ENCODE measurements around the gene PSORS1C1.

Gene PSORS1C1

GRCh38 chr6:31152781-31153180 lies 38.2 kb downstream of the PSORS1C1 start:
- no peak overlapping the region for H3K4me3 ChIP-seq (ENCODE audit: low read depth, low read length)
- in situ Hi-C loops (cut with HindIII; ENCODE audit: low sequenced_read_pairs): no loop called here
- DNase-seq (ENCODE audit: low read depth): no peak
- no peak for TF ChIP-seq CTCF (IDR thresholded peaks at IDR 0.05; ENCODE audit: low read depth, low read length, missing control alignments)

GRCh38 chr6:31154436-31154835 lies 39.8 kb downstream of the PSORS1C1 start:
- DNase-seq (ENCODE audit: low read depth): no peak
- TF ChIP-seq CTCF (IDR thresholded peaks at IDR 0.05; ENCODE audit: low read depth, low read length, missing control alignments): no peak
- in situ Hi-C loops (cut with HindIII; ENCODE audit: low sequenced_read_pairs): no loop called here
- H3K4me3 ChIP-seq (ENCODE audit: low read depth, low read length): no peak overlapping the region

DNA sequence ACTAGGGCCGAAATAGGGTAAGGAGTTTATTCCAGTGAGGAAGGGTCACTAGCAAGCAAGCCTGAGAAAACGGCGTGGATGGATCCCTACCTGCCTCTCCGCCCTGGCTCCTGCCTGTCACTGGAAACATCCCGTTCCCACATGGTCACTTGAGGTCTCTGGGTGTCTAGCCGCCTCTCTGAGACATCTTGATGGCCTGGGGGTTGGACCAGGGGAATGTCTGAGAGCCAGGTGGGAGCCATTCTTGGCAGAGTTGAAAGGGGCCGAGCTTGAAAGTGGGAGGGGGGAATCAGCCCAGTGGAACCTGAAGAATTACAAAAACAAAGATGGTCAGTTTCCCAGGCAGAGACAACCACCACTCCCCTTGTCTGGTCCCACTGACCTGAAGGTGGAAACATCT lies 42.0 kb downstream of the PSORS1C1 start:
- no peak overlapping the region for H3K4me3 ChIP-seq (ENCODE audit: low read depth, low read length)
- no peak for TF ChIP-seq CTCF (IDR thresholded peaks at IDR 0.05; ENCODE audit: low read depth, low read length, missing control alignments)
- no peak for DNase-seq (ENCODE audit: low read depth)
- in situ Hi-C loops (cut with HindIII; ENCODE audit: low sequenced_read_pairs): no loop called here

GRCh38 chr6:31157513-31158139 lies 43.0 kb downstream of the PSORS1C1 start, which contains the start of gene CCHCR1:
Gene CCHCR1 (minus strand): TSS chr6:31157802. CDS start chr6:31157600, 202 bp downstream.
- in situ Hi-C loops (cut with HindIII; ENCODE audit: low sequenced_read_pairs): no loop called here
- H3K4me3 ChIP-seq (ENCODE audit: low read depth, low read length): peak within 1 kb of the TSS; percentile 83
- no peak for TF ChIP-seq CTCF (IDR thresholded peaks at IDR 0.05; ENCODE audit: low read depth, low read length, missing control alignments)
- DNase-seq (ENCODE audit: low read depth): no peak

DNA sequence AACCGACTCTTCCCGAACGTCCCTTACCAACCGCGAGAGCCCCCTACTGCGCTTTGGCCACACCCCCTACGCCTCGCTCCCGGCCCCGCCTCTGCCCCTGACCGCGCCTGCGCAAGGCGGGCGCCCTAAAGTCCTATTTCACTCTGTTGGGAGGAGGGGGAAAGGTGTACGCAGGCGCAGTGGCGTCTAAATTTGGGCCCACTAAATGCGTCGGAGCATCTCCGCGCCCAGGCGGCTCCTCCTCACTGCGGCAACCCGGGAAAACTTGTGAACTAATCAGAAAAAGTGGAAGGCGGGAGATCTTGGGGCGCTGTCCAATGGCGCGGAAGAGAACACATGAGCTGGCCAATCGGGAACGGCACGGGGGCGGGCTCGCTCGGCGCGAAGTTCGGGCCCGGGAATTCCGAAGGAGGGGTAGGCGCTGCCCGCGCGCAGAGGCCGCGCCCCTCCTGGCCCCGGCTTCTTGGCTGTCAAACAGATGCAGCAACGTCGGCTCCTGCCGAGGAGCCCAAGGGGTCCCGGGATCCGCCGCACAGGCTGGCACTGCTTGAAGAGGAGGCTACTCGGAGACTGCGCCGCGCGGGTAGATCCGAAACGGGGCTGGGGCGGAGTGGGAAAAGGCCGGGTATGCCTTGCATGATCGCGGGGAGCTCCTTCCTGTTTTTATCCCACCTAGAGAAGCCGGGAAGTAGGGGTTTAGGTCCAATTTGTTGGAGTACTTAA lies 43.7 kb downstream of the PSORS1C1 start, which contains the start of gene TCF19:
Gene TCF19 (plus strand): TSS at position 450 of the 723 bp plus-strand sequence. CDS start 881 bp downstream, outside the sequence.
- in situ Hi-C loops (cut with HindIII; ENCODE audit: low sequenced_read_pairs): no loop called here
- peak within 1 kb of the TSS; percentile 83 for H3K4me3 ChIP-seq (ENCODE audit: low read depth, low read length)
- DNase-seq (ENCODE audit: low read depth): peak; percentile 99
- no peak for TF ChIP-seq CTCF (IDR thresholded peaks at IDR 0.05; ENCODE audit: low read depth, low read length, missing control alignments)

DNA sequence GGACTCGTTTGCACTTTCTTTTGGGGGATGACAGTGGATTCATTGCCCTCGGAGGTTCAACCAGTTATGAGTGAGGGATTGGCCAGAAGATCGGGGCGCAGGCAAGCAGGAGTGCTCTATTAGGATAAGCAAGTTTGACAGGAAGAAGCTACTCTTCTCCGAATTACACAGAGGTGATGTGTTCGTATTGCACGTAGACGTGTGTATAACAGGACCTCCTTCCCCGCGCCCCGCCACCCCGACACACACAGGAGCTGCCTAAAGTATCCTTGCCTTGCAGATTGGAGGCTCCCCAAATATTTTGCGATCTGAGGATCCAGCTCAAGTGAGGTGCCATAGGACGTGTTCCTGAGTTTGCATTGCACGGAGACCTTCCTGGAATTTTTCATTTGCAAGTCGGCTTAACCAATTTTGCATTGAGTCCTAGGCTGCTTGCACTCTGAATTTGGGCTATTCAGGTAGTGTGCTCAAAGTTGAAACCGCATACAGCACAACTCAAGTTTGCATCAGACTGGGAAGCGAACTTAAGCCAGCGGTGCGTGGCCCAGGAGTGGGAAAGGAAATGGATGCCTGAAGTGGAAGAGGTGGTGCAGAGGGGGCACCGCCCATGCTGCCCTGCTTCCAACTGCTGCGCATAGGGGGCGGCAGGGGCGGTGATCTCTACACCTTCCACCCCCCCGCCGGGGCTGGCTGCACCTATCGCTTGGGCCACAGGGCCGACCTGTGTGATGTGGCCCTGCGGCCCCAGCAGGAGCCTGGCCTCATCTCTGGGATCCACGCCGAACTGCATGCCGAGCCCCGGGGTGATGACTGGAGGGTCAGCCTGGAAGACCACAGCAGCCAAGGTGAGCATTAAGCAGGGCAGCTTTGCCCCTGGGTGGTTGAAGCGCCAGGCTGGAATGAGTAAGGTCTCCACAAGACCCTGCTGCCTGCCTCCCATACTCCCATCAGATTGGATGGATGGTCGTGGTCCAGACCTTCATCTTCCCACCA lies 44.6 kb downstream of the PSORS1C1 start:
- in situ Hi-C loops (cut with HindIII; ENCODE audit: low sequenced_read_pairs): no loop called here
- H3K4me3 ChIP-seq (ENCODE audit: low read depth, low read length): peak overlapping the region; percentile 83
- DNase-seq (ENCODE audit: low read depth): no peak
- TF ChIP-seq CTCF (IDR thresholded peaks at IDR 0.05; ENCODE audit: low read depth, low read length, missing control alignments): peak; percentile 13

Data from astrocyte of the cerebellum (primary cell).